ENCODE results near the gene GNAS-AS1. TPM values are rescaled to one million over a fixed set of nuclear protein-coding genes. Genes with fewer than 3 reads are reported as not detected.

Gene GNAS-AS1
- total and polyA plus RNA-seq, 2 experiments from 2014 or later = 12.3 to 15.0 TPM

DNA sequence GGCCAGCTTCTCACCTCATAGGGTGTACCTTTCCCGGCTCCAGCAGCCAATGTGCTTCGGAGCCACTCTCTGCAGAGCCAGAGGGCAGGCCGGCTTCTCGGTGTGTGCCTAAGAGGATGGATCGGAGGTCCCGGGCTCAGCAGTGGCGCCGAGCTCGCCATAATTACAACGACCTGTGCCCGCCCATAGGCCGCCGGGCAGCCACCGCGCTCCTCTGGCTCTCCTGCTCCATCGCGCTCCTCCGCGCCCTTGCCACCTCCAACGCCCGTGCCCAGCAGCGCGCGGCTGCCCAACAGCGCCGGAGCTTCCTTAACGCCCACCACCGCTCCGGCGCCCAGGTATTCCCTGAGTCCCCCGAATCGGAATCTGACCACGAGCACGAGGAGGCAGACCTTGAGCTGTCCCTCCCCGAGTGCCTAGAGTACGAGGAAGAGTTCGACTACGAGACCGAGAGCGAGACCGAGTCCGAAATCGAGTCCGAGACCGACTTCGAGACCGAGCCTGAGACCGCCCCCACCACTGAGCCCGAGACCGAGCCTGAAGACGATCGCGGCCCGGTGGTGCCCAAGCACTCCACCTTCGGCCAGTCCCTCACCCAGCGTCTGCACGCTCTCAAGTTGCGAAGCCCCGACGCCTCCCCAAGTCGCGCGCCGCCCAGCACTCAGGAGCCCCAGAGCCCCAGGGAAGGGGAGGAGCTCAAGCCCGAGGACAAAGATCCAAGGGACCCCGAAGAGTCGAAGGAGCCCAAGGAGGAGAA is 10.5 kb downstream of the GNAS-AS1 start:
- peaks cover 36% of the 10 kb centered on the region for H3K4me1 ChIP-seq (ENCODE audit: insufficient read depth)
- peaks cover 6% of the 10 kb centered on the region; the same call in 1 of the 2 replicates for H3F3A ChIP-seq (replicated peaks; ENCODE audit: low read depth)
- Mint-ChIP-seq H3K36me3 (ENCODE audit: low read depth) (peaks cover 85% of the 10 kb centered on the region), H3K4me1 (peaks cover 68% of the 10 kb centered on the region), H3K27ac (peak overlapping the region; percentile 97), H3K4me3 (peak overlapping the region; percentile 88), H3K27me3 (ENCODE audit: insufficient read depth, low read depth, poor library complexity) (peaks cover 16% of the 10 kb centered on the region), H3K9me3 (no peaks in the 10 kb centered on the region)
- peaks cover 24% of the 10 kb centered on the region for H4K20me1 ChIP-seq (replicated peaks; ENCODE audit: insufficient read depth)
- peaks cover 21% of the 10 kb centered on the region for H3K36me3 ChIP-seq (ENCODE audit: insufficient read depth)
- no peak overlapping the region for H3K27ac ChIP-seq (ENCODE audit: low read depth)
- peak overlapping the region; percentile 90 for H3K4me3 ChIP-seq
- peaks cover 23% of the 10 kb centered on the region for H3K27me3 ChIP-seq (ENCODE audit: insufficient read depth)
- peaks cover 97% of the 10 kb centered on the region for H3K79me2 ChIP-seq (replicated peaks; ENCODE audit: insufficient read depth)
- H3K4me2 ChIP-seq = peak overlapping the region; percentile 86
- no peak overlapping the region for H2AFZ ChIP-seq
- peak; percentile 15 for ATAC-seq
- TF ChIP-seq EZH2 (IDR thresholded peaks at IDR 0.05; ENCODE audit: low read depth, unreplicated experiment) (peak; percentile 18), NANOG (IDR thresholded peaks at IDR 0.05; ENCODE audit: borderline replicate concordance) (no peak)
- no peaks in the 10 kb centered on the region for H3K9me2 ChIP-seq (ENCODE audit: insufficient read depth)
- peak; percentile 57 for DNase-seq (ENCODE audit: low spot score)

DNA sequence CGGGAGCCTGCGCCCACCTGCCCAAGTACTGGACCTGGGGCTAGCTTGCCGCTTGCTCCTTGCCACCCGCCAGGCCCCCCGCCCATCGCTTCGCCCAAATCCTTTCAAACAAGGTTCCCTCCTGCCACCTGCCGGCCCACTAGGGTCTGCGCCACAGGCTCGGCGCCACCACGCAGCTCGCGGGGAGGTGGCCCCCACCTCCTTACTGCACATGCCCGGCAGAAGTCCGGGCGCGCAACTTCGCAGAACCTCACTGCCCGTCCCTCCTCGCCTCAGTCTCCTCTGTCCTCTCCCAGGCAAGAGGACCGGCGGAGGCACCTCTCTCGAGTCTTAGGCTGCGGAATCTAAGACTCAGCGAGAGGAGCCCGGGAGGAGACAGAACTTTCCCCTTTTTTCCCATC is 11.2 kb downstream of the GNAS-AS1 start:
- TF ChIP-seq, protein P1, sequence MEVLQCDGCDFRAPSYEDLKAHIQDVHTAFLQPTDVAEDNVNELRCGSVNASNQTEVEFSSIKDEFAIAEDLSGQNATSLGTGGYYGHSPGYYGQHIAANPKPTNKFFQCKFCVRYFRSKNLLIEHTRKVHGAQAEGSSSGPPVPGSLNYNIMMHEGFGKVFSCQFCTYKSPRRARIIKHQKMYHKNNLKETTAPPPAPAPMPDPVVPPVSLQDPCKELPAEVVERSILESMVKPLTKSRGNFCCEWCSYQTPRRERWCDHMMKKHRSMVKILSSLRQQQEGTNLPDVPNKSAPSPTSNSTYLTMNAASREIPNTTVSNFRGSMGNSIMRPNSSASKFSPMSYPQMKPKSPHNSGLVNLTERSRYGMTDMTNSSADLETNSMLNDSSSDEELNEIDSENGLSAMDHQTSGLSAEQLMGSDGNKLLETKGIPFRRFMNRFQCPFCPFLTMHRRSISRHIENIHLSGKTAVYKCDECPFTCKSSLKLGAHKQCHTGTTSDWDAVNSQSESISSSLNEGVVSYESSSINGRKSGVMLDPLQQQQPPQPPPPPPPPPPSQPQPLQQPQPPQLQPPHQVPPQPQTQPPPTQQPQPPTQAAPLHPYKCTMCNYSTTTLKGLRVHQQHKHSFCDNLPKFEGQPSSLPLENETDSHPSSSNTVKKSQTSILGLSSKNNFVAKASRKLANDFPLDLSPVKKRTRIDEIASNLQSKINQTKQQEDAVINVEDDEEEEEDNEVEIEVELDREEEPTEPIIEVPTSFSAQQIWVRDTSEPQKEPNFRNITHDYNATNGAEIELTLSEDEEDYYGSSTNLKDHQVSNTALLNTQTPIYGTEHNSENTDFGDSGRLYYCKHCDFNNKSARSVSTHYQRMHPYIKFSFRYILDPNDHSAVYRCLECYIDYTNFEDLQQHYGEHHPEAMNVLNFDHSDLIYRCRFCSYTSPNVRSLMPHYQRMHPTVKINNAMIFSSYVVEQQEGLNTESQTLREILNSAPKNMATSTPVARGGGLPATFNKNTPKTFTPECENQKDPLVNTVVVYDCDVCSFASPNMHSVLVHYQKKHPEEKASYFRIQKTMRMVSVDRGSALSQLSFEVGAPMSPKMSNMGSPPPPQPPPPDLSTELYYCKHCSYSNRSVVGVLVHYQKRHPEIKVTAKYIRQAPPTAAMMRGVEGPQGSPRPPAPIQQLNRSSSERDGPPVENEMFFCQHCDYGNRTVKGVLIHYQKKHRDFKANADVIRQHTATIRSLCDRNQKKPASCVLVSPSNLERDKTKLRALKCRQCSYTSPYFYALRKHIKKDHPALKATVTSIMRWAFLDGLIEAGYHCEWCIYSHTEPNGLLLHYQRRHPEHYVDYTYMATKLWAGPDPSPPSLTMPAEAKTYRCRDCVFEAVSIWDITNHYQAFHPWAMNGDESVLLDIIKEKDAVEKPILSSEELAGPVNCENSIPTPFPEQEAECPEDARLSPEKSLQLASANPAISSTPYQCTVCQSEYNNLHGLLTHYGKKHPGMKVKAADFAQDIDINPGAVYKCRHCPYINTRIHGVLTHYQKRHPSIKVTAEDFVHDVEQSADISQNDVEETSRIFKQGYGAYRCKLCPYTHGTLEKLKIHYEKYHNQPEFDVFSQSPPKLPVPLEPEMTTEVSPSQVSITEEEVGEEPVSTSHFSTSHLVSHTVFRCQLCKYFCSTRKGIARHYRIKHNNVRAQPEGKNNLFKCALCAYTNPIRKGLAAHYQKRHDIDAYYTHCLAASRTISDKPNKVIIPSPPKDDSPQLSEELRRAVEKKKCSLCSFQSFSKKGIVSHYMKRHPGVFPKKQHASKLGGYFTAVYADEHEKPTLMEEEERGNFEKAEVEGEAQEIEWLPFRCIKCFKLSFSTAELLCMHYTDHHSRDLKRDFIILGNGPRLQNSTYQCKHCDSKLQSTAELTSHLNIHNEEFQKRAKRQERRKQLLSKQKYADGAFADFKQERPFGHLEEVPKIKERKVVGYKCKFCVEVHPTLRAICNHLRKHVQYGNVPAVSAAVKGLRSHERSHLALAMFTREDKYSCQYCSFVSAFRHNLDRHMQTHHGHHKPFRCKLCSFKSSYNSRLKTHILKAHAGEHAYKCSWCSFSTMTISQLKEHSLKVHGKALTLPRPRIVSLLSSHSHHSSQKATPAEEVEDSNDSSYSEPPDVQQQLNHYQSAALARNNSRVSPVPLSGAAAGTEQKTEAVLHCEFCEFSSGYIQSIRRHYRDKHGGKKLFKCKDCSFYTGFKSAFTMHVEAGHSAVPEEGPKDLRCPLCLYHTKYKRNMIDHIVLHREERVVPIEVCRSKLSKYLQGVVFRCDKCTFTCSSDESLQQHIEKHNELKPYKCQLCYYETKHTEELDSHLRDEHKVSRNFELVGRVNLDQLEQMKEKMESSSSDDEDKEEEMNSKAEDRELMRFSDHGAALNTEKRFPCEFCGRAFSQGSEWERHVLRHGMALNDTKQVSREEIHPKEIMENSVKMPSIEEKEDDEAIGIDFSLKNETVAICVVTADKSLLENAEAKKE (CRISPR knock-in tag; IDR thresholded peaks at IDR 0.05) = no peak
- TF ChIP-seq, protein P2, sequence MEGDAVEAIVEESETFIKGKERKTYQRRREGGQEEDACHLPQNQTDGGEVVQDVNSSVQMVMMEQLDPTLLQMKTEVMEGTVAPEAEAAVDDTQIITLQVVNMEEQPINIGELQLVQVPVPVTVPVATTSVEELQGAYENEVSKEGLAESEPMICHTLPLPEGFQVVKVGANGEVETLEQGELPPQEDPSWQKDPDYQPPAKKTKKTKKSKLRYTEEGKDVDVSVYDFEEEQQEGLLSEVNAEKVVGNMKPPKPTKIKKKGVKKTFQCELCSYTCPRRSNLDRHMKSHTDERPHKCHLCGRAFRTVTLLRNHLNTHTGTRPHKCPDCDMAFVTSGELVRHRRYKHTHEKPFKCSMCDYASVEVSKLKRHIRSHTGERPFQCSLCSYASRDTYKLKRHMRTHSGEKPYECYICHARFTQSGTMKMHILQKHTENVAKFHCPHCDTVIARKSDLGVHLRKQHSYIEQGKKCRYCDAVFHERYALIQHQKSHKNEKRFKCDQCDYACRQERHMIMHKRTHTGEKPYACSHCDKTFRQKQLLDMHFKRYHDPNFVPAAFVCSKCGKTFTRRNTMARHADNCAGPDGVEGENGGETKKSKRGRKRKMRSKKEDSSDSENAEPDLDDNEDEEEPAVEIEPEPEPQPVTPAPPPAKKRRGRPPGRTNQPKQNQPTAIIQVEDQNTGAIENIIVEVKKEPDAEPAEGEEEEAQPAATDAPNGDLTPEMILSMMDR (conservative IDR thresholded peaks at IDR 0.05; ENCODE audit: low read depth in 2 of 2) = peak; percentile 49 to 75
- Mint-ChIP-seq H3K27me3 (ENCODE audit: insufficient read depth, low read depth, poor library complexity) (peaks cover 16% of the 10 kb centered on the region), H3K9me3 (no peaks in the 10 kb centered on the region), H3K36me3 (ENCODE audit: low read depth) (peaks cover 86% of the 10 kb centered on the region), H3K4me3 (peak overlapping the region; percentile 88), H3K4me1 (peaks cover 64% of the 10 kb centered on the region), H3K27ac (no peak overlapping the region; the same call in 1 of the 2 replicates)
- H3F3A ChIP-seq (replicated peaks; ENCODE audit: low read depth) = peaks cover 6% of the 10 kb centered on the region; the same call in 1 of the 2 replicates
- ATAC-seq (peak; percentile 16), DNase-seq (ENCODE audit: low spot score) (peak; percentile 74)
- no peaks in the 10 kb centered on the region for H3K9me2 ChIP-seq (ENCODE audit: insufficient read depth)
- H3K27me3 ChIP-seq (ENCODE audit: insufficient read depth) = peaks cover 23% of the 10 kb centered on the region
- peaks cover 97% of the 10 kb centered on the region for H3K79me2 ChIP-seq (replicated peaks; ENCODE audit: insufficient read depth)
- peaks cover 24% of the 10 kb centered on the region for H4K20me1 ChIP-seq (replicated peaks; ENCODE audit: insufficient read depth)
- H3K36me3 ChIP-seq (ENCODE audit: insufficient read depth) = peaks cover 23% of the 10 kb centered on the region
- H3K4me3 ChIP-seq = peak overlapping the region; percentile 90
- peaks cover 29% of the 10 kb centered on the region for H3K4me1 ChIP-seq (ENCODE audit: insufficient read depth)
- peak overlapping the region; percentile 86 for H3K4me2 ChIP-seq
- H3K27ac ChIP-seq (ENCODE audit: low read depth) = no peak overlapping the region
- no peak overlapping the region for H2AFZ ChIP-seq
